BE2C (cell line): ENCODE data around the gene ARIH1.

Experiments
- DNase-seq: peaks from one replicate; pipeline ENCODE4 v3.0.0-alpha.2; 2020
- H3K27me3 ChIP-seq: fragments of 250-450 bp; sonication (Bioruptor Pico); 2 replicates; pipeline ENCODE4 v1.5.1; 2020; ENCODE audit warnings: mild to moderate bottlenecking
- H3K36me3 ChIP-seq: fragments of 250-450 bp; sonication (Bioruptor Pico); 2 replicates; pipeline ENCODE4 v1.5.1; 2020; ENCODE audit warnings: mild to moderate bottlenecking
- H3K4me1 ChIP-seq: fragments of 250-450 bp; sonication (Bioruptor Pico); 2 replicates; pipeline ENCODE4 v1.5.1; 2020
- H3K4me3 ChIP-seq: 2 replicates; pipeline ENCODE4 v1.5.1; 2011; ENCODE audit warnings: low read depth, low read length
- H3K9me3 ChIP-seq: fragments of 250-450 bp; sonication (Bioruptor Pico); 2 replicates; pipeline ENCODE4 v1.5.1; 2020
- TF ChIP-seq, protein P1 (sequence below): IDR thresholded peaks from 2 replicates; pipeline ENCODE4 v1.5.1; 2012; ENCODE audit warnings: mild to moderate bottlenecking, low read depth, low read length

The ARIH1 gene

DNA sequence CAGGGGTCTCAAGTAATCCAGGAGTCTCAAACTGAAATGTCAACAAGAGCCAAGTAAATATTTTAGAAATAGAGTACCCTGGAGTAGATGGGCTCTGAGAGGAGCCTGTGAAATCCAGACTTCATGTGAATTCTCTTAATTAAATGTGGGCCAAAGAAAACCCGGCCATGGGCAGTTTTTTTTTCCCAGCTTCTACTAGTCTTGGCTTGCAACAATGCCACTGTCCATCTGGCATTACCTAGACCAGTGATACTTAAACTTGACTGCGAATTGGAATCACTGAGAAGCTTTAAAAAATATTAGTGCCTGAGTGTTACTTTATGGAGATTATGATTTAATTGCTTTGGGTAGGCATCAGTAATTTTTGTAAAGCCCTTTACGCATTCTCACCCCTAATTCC, 114.0 kb downstream of the ARIH1 start:
- H3K4me3 ChIP-seq = no peak overlapping the region
- TF ChIP-seq, protein P1, sequence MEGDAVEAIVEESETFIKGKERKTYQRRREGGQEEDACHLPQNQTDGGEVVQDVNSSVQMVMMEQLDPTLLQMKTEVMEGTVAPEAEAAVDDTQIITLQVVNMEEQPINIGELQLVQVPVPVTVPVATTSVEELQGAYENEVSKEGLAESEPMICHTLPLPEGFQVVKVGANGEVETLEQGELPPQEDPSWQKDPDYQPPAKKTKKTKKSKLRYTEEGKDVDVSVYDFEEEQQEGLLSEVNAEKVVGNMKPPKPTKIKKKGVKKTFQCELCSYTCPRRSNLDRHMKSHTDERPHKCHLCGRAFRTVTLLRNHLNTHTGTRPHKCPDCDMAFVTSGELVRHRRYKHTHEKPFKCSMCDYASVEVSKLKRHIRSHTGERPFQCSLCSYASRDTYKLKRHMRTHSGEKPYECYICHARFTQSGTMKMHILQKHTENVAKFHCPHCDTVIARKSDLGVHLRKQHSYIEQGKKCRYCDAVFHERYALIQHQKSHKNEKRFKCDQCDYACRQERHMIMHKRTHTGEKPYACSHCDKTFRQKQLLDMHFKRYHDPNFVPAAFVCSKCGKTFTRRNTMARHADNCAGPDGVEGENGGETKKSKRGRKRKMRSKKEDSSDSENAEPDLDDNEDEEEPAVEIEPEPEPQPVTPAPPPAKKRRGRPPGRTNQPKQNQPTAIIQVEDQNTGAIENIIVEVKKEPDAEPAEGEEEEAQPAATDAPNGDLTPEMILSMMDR = no peak
- DNase-seq = no peak

DNA sequence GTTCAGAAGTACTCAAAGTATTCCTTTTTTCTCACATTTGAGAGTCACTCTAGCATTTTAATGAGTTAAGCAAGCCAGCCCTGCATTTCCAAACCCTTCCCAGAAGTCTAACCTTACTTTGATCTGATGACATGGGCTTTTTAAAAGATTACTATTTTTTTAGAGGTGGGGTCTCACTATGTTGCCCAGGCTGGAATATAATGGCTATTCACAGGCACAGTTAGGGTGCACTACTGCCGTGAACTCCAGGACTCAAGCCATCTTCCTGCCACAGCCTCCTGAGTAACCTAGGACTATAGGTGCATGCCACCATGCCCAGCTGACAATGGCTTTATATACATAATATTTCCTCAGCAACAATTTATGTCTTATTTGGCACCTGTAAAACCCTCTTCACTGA, 116.3 kb downstream of the ARIH1 start:
- DNase-seq = no peak
- Histone ChIP-seq H3K4me3 (no peak overlapping the region), H3K36me3 (no peaks in the 10 kb centered on the region), H3K27me3 (no peaks in the 10 kb centered on the region), H3K4me1 (no peaks in the 10 kb centered on the region), H3K9me3 (no peaks in the 10 kb centered on the region)
- TF ChIP-seq, protein P1 = no peak

More for the DNA sequence above, 114.0 kb downstream of the ARIH1 start:
- H3K27me3 ChIP-seq = no peaks in the 10 kb centered on the region
- H3K36me3 ChIP-seq = peaks cover 5% of the 10 kb centered on the region
- H3K9me3 ChIP-seq = no peaks in the 10 kb centered on the region
- no peaks in the 10 kb centered on the region for H3K4me1 ChIP-seq

DNA sequence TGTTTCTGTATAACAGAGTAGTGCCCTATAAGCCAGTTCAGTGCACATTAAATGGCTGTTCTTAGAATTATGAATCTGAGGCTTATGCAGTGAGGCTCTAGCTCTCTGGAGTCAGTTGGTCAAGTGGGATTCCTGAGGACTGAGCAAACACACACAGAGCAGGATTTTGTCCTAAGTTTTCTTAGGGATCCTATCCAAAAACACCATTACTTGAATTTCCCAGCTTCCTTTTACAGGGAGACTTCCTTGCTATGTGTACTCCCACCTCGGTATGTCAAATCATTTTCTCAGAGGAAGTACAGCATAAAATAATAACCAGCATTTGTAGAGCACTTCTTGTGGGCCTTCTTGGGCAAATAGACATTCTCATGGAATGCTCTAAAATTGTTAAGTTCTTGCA, 117.2 kb downstream of the ARIH1 start:
- Histone ChIP-seq H3K4me3 (no peak overlapping the region), H3K36me3 (no peaks in the 10 kb centered on the region), H3K27me3 (no peaks in the 10 kb centered on the region), H3K4me1 (no peaks in the 10 kb centered on the region), H3K9me3 (no peaks in the 10 kb centered on the region)
- DNase-seq = no peak
- TF ChIP-seq, protein P1 = no peak

GRCh38 chr15:72592097-72592496, 118.0 kb downstream of the ARIH1 start:
- Histone ChIP-seq H3K4me3 (no peak overlapping the region), H3K36me3 (no peaks in the 10 kb centered on the region), H3K27me3 (no peaks in the 10 kb centered on the region), H3K4me1 (no peaks in the 10 kb centered on the region), H3K9me3 (no peaks in the 10 kb centered on the region)
- TF ChIP-seq, protein P1 = no peak
- no peak for DNase-seq

- DNase-seq = no peak
- no peaks in the 10 kb centered on the region for H3K36me3 ChIP-seq
- no peak overlapping the region for H3K4me3 ChIP-seq
- no peaks in the 10 kb centered on the region for H3K4me1 ChIP-seq
- H3K27me3 ChIP-seq = no peaks in the 10 kb centered on the region
- TF ChIP-seq, protein P1 = no peak
- H3K9me3 ChIP-seq = no peaks in the 10 kb centered on the region
Measured at GRCh38 chr15:72592676-72593075, 118.5 kb downstream of the ARIH1 start.

- no peak for DNase-seq
- H3K27me3 ChIP-seq = no peaks in the 10 kb centered on the region
- H3K9me3 ChIP-seq = no peaks in the 10 kb centered on the region
- no peaks in the 10 kb centered on the region for H3K4me1 ChIP-seq
- H3K4me3 ChIP-seq = no peak overlapping the region
- TF ChIP-seq, protein P1 = no peak
- H3K36me3 ChIP-seq = no peaks in the 10 kb centered on the region
Measured at GRCh38 chr15:72593838-72594237, 119.7 kb downstream of the ARIH1 start.
